GM12874 (cell line): ENCODE results near the gene CCR8.

ENCODE experiments used
- TF ChIP-seq, protein P1 (sequence below): IDR thresholded peaks from 2 replicates; pipeline ENCODE4 v1.5.1; 2011; ENCODE audit warnings: low read depth, mild to moderate bottlenecking, control low read depth, low read length, moderate library complexity; ENCODE audit not compliant: insufficient read depth

CCR8 gene

DNA sequence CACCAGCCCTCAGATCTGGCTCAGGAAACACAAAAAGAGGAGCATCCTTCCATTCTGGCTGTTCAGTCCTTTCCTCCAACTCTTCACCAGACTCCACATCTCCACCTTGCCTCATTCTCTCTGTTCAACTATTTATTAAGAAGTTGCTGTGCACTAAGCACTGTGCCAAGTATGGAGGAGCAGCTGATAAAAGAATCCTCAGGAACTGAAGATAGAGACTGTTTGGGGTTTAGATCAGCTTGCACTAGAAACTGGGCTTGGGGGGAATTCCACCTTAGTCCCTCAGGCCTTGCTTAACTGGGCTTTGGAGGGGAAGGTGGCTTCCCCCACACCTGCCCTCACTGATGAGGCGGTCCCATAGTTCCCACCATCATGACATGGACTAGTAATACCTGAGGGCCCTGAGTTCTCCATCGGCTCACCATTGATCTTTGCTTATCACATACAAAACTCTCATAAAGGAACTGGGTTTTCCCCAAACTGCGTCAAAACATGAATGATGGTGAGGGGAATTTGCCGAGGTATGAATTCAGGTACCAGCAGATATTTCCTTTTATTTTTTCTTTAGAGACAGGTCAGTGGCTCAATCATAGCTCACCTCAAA, 1.7 kb upstream of the CCR8 start:
- TF ChIP-seq, protein P1, sequence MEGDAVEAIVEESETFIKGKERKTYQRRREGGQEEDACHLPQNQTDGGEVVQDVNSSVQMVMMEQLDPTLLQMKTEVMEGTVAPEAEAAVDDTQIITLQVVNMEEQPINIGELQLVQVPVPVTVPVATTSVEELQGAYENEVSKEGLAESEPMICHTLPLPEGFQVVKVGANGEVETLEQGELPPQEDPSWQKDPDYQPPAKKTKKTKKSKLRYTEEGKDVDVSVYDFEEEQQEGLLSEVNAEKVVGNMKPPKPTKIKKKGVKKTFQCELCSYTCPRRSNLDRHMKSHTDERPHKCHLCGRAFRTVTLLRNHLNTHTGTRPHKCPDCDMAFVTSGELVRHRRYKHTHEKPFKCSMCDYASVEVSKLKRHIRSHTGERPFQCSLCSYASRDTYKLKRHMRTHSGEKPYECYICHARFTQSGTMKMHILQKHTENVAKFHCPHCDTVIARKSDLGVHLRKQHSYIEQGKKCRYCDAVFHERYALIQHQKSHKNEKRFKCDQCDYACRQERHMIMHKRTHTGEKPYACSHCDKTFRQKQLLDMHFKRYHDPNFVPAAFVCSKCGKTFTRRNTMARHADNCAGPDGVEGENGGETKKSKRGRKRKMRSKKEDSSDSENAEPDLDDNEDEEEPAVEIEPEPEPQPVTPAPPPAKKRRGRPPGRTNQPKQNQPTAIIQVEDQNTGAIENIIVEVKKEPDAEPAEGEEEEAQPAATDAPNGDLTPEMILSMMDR, result no peak

GRCh38 chr3:39330824-39331223, 1.3 kb downstream of the CCR8 start:
- TF ChIP-seq, protein P1, result no peak

DNA sequence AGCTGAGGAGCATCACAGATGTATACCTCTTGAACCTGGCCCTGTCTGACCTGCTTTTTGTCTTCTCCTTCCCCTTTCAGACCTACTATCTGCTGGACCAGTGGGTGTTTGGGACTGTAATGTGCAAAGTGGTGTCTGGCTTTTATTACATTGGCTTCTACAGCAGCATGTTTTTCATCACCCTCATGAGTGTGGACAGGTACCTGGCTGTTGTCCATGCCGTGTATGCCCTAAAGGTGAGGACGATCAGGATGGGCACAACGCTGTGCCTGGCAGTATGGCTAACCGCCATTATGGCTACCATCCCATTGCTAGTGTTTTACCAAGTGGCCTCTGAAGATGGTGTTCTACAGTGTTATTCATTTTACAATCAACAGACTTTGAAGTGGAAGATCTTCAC, 3.0 kb downstream of the CCR8 start:
- TF ChIP-seq, protein P1, result no peak

DNA sequence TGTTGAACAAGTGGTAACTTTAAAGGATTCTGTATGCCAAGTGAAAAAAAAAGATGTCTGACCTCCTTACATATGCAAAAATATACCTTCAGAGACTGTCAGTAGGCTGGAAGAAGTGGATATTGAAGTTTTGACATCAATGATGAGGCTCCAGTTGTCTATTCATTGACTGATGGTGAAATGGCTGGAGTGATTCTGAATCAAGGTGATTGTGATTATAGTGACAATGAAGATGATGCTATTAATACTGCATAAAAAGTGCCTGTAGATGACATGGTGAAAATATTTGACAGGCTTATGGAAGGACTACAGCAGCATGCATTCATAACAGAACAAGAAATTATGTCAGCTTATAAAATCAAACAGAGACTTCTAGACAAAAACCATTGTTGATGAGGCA, 4.1 kb downstream of the CCR8 start:
- TF ChIP-seq, protein P1, result no peak

DNA sequence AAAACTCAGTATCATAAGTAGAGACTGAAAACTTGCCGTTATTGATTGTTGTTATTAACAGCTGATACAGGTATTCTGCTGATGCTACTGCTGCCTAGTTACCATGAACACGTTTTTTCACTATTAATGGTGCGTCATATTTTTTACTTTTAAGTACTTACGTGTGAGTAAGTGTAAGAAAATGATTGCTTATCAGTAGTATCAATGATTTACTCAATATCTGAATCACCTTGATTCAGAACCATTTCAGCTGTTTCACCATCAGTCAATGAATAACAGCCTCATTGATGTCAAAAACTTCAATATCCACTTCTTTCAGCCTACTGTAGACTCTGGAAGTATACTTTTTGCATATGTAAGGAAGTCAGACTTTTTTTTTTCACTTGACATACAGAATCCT, 4.7 kb downstream of the CCR8 start:
- TF ChIP-seq, protein P1, result no peak

DNA sequence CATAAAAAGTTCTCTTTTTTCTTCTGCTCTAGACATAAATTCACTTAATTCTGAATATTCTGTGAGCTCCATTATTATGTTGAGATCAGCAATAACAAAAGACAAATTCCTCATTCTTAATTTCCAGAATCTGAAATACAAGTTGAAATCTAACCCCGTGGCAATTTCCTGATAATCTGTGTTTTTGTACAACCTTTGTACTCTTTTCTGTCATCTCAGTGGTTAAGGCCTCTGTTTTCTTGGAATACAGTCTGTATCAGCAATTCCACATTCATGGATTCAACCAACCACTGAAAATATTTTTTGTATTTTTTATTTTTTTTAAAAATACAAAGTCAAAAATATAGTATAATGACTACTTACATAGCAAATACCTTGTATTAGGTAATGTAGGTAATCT, 8.7 kb downstream of the CCR8 start:
- TF ChIP-seq, protein P1, result no peak

GRCh38 chr3:39339086-39339485, 9.6 kb downstream of the CCR8 start:
- TF ChIP-seq, protein P1, result no peak
